GM18511 (cell line): Measurements from ENCODE around the gene WWOX.

ENCODE experiments used
- ATAC-seq: cut with Tn5 transposase; IDR thresholded peaks from one replicate; pipeline ENCODE4 v1.9.1; 2021; ENCODE audit warnings: mild to moderate bottlenecking, moderate library complexity; ENCODE audit not compliant: unreplicated experiment

Gene WWOX

GRCh38 chr16:78694414-78694813 lies 595.0 kb downstream of the WWOX start:
- ATAC-seq, result no peak

- ATAC-seq, result no peak
Measured at GRCh38 chr16:78695391-78695790, 595.9 kb downstream of the WWOX start.

- no peak for ATAC-seq
Measured at GRCh38 chr16:78696797-78697196, 597.3 kb downstream of the WWOX start.

GRCh38 chr16:78697426-78697825 lies 598.0 kb downstream of the WWOX start:
- ATAC-seq, result no peak

- ATAC-seq, result no peak
Measured at GRCh38 chr16:78703936-78704335, 604.5 kb downstream of the WWOX start.

- ATAC-seq, result no peak
Measured at GRCh38 chr16:78704416-78704815, 605.0 kb downstream of the WWOX start.

GRCh38 chr16:78705694-78706093 lies 606.2 kb downstream of the WWOX start:
- ATAC-seq, result no peak

GRCh38 chr16:78706637-78707036 lies 607.2 kb downstream of the WWOX start:
- no peak for ATAC-seq

- ATAC-seq, result no peak
Measured at GRCh38 chr16:78709137-78709884, 609.9 kb downstream of the WWOX start.

- ATAC-seq, result no peak
Measured at GRCh38 chr16:78715106-78715505, 615.7 kb downstream of the WWOX start.

GRCh38 chr16:78715673-78716072 lies 616.2 kb downstream of the WWOX start:
- ATAC-seq, result no peak

- ATAC-seq, result no peak
Measured at GRCh38 chr16:78718141-78718540, 618.7 kb downstream of the WWOX start.

GRCh38 chr16:78720416-78720815 lies 621.0 kb downstream of the WWOX start:
- ATAC-seq, result no peak

GRCh38 chr16:78727536-78727935 lies 628.1 kb downstream of the WWOX start:
- ATAC-seq, result no peak

GRCh38 chr16:78729687-78730086 lies 630.2 kb downstream of the WWOX start:
- no peak for ATAC-seq

GRCh38 chr16:78731785-78732184 lies 632.3 kb downstream of the WWOX start:
- no peak for ATAC-seq

- no peak for ATAC-seq
Measured at GRCh38 chr16:78732696-78733095, 633.2 kb downstream of the WWOX start.

GRCh38 chr16:78735337-78735736 lies 635.9 kb downstream of the WWOX start:
- ATAC-seq, result no peak

GRCh38 chr16:78737630-78738029 lies 638.2 kb downstream of the WWOX start:
- no peak for ATAC-seq

GRCh38 chr16:78738557-78738956 lies 639.1 kb downstream of the WWOX start:
- ATAC-seq, result no peak

- ATAC-seq, result no peak
Measured at GRCh38 chr16:78740269-78740668, 640.8 kb downstream of the WWOX start.

- ATAC-seq, result peak; percentile 98
Measured at GRCh38 chr16:78742501-78743283, 643.2 kb downstream of the WWOX start.
